ENCODE results near the gene SAMSN1.

DNA sequence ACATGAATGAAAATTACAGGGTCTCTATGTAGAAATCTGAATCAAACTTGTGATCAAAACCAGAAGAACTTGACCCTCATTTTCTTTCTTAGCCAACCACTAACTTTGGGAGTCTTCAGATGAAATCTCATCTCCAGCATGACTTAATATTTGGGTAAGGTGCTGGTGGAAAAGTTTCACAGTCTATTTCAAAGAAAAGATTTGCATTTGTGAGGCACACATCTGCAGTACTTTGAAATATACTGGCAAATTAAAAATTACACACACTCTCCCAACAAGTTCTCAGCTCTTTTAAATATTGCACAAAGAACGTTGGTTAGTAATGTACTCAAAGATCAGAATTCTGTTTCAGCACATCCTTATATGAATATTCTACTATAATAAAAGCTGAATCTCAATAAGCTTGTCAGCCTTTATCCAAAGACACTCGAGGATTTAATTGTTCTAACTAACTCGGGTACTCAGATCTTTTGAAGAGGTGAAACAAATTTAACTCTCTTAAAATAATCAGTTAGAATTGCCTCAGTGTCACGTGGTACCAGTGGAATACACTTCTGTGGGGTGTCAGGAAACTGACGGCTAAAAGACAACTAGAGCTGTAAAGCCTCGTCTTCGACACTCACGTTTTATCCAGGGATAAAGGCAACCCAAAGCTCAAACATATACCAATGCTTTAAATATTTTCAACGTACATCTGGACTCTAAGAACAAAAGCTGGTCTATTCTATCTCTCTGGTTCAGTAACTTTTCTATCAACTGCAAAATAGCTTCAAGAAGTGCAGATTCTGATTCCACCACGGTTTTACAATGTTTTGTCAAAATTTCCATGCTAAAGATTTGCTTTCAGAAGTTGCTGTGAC, 19.0 kb downstream of the SAMSN1 start:
- TF ChIP-seq CTCF (IDR thresholded peaks at IDR 0.05) (no peak), EZH2phosphoT487 (IDR thresholded peaks at IDR 0.05) (no peak)
